ENCODE measurements around the gene RNASE9.

- TF ChIP-seq, protein P1, sequence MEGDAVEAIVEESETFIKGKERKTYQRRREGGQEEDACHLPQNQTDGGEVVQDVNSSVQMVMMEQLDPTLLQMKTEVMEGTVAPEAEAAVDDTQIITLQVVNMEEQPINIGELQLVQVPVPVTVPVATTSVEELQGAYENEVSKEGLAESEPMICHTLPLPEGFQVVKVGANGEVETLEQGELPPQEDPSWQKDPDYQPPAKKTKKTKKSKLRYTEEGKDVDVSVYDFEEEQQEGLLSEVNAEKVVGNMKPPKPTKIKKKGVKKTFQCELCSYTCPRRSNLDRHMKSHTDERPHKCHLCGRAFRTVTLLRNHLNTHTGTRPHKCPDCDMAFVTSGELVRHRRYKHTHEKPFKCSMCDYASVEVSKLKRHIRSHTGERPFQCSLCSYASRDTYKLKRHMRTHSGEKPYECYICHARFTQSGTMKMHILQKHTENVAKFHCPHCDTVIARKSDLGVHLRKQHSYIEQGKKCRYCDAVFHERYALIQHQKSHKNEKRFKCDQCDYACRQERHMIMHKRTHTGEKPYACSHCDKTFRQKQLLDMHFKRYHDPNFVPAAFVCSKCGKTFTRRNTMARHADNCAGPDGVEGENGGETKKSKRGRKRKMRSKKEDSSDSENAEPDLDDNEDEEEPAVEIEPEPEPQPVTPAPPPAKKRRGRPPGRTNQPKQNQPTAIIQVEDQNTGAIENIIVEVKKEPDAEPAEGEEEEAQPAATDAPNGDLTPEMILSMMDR (conservative IDR thresholded peaks at IDR 0.05 in 1 of 2, IDR thresholded peaks at IDR 0.05 in 1 of 2; ENCODE audit: low read depth in 1 of 2, low read length in 2 of 2) = no peak
- no peak for TF ChIP-seq EZH2 (IDR thresholded peaks at IDR 0.05; ENCODE audit: low read length, missing control alignments)
Observed at GRCh38 chr14:20583908-20584307, 23.1 kb upstream of the RNASE9 start.

Data from fibroblast of lung (primary cell).